Choroid plexus epithelial cell (primary cell): ENCODE measurements around the gene AGPAT3.

Experiments used
- DNase-seq: peaks from one replicate; pipeline ENCODE4 v3.0.0-alpha.2; 2010; ENCODE audit warnings: low read depth
- H3K4me3 ChIP-seq: 2 replicates; pipeline ENCODE4 v1.5.1; 2011; ENCODE audit warnings: low read depth, mild to moderate bottlenecking, control low read depth, low read length, moderate library complexity
- TF ChIP-seq, protein P1 (sequence below): conservative IDR thresholded peaks from 2 replicates; pipeline ENCODE4 v1.5.1; 2011; ENCODE audit warnings: low read depth, mild to moderate bottlenecking, control low read depth, inconsistent platforms, low read length, moderate library complexity

The AGPAT3 gene

GRCh38 chr21:43884012-43884860 lies 19.2 kb downstream of the AGPAT3 start:
- no peak overlapping the region for H3K4me3 ChIP-seq
- peak; percentile 46 for DNase-seq
- TF ChIP-seq, protein P1, sequence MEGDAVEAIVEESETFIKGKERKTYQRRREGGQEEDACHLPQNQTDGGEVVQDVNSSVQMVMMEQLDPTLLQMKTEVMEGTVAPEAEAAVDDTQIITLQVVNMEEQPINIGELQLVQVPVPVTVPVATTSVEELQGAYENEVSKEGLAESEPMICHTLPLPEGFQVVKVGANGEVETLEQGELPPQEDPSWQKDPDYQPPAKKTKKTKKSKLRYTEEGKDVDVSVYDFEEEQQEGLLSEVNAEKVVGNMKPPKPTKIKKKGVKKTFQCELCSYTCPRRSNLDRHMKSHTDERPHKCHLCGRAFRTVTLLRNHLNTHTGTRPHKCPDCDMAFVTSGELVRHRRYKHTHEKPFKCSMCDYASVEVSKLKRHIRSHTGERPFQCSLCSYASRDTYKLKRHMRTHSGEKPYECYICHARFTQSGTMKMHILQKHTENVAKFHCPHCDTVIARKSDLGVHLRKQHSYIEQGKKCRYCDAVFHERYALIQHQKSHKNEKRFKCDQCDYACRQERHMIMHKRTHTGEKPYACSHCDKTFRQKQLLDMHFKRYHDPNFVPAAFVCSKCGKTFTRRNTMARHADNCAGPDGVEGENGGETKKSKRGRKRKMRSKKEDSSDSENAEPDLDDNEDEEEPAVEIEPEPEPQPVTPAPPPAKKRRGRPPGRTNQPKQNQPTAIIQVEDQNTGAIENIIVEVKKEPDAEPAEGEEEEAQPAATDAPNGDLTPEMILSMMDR, result no peak

- peak; percentile 20 for DNase-seq
- TF ChIP-seq, protein P1, result no peak
- H3K4me3 ChIP-seq, result no peak overlapping the region
These were observed 19.9 kb downstream of the AGPAT3 start for GRCh38 chr21:43884861-43885417.

GRCh38 chr21:43885721-43886120 lies 20.7 kb downstream of the AGPAT3 start:
- DNase-seq, result no peak
- TF ChIP-seq, protein P1, result no peak
- H3K4me3 ChIP-seq, result no peak overlapping the region

- H3K4me3 ChIP-seq, result no peak overlapping the region
- TF ChIP-seq, protein P1, result no peak
- DNase-seq, result no peak
These were observed 21.5 kb downstream of the AGPAT3 start for GRCh38 chr21:43886565-43886964.

GRCh38 chr21:43889069-43889468 lies 24.0 kb downstream of the AGPAT3 start:
- no peak for DNase-seq
- TF ChIP-seq, protein P1, result no peak

DNA sequence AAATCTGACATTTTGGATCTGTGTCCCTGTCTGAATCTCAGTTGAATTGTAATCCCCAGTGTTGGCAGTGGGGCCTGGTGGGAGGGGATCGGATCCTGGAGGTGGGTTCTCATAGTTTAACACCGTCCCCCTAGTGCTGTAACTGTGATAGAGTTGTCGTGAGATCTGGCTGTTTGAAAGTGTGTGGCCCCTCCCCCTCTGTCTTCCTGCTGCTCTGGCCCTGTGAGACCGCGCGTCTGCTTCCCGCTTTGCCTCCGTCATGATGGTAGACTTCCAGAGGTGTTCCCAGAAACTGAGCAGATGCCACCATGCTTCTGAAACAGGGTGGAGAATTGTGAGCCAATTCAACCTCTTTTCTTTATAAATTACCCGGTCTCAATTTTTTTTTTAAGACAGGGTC lies 25.0 kb downstream of the AGPAT3 start:
- no peak overlapping the region for H3K4me3 ChIP-seq
- TF ChIP-seq, protein P1, result no peak
- DNase-seq, result no peak

More at GRCh38 chr21:43889069-43889468, 24.0 kb downstream of the AGPAT3 start:
- no peak overlapping the region for H3K4me3 ChIP-seq

DNA sequence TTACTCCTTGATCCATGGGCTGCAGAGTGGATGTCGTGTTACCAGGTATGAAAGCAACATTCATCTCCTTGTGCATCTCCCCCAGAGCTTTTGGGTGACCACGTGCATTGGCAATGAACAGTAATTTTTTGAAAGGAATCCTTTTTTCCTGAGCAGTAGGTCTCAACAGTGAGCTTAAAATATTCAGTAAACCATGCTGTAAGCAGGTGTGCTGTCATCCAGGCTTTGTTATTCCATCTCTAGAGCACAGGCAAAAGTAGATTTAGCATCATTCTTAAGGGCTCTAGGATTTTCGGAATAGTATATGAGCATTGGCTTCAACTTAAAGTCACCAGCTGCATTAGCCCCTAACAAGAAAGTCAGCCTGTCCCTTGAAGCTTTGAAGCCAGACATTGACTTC lies 27.3 kb downstream of the AGPAT3 start:
- H3K4me3 ChIP-seq, result no peak overlapping the region
- TF ChIP-seq, protein P1, result no peak

More for the DNA sequence above, 27.3 kb downstream of the AGPAT3 start:
- DNase-seq, result no peak
